A549 treated with AZD9567 at 1 μM for 4 hours (cell line): Measurements from ENCODE around the gene CUTA. TPM values are rescaled to one million over a fixed set of nuclear protein-coding genes. Genes with fewer than 3 reads are reported as not detected.

Experiments
- total RNA-seq: library from RNA; stranded (reverse); fragments of 200-300 nt; extraction: Qiagen RNA extraction; gene quantifications from 5 replicates; pipeline ENCODE4 v1.2.3, GENCODE V29; 2022; ENCODE audit not compliant: insufficient read depth

The CUTA gene
- 136 to 221 TPM (median 194 TPM) in 5 replicates for total RNA-seq

GRCh38 chr6:33417903-33418689 is at the start of gene CUTA:
Gene CUTA (minus strand): TSS chr6:33418107. CDS start chr6:33418000, 107 bp downstream.

DNA sequence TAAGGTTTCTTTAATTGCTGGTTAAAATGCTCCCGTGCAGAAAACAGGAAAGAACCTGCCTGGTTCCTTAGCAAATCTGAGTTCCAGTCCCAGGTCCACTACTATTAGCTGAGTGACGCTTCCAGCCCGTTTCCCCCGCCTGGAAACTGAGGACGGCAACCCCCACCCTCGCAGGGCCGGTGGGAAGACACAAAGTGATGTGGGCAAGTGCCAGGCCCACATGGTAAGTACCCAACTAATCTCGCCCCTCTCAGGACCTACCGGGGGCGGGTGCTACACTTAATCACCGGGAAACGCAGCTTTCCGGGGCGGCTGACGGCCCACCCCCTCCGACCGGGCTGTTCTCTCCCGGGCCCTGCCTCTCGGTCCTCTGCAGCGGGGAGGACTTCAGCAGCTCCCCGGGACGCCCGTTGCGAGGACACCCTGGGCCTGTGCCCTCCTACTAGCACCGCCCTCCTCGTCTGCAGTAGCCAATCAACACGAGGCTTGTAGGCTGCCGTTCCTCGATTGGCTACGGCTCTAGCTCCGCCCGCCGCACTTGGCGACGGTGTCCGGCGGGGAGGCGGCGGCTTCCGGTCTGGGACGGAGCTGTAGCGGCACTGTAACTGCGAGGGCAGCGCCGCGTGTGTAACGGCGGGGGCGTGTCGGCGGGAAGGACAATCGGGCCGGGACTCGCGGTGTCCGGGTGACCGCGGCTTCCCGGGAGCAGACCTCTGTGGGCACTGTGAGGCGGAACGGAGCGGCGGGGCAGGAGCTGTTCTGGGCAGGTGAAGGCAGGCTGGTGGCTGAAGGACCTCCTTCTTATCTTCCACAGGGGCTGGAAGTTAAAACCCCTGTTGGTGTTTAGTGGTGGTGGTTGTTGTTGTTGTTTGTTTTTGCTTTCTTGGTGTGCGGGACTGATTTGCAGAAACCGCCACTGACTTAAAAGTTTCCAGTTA is 36.4 kb upstream of the CUTA start, which contains the start of gene ZBTB9:
Gene ZBTB9, plus strand, starts transcription at position 568 of the 938 bp plus-strand sequence. CDS start 525 bp downstream, outside the sequence.

DNA sequence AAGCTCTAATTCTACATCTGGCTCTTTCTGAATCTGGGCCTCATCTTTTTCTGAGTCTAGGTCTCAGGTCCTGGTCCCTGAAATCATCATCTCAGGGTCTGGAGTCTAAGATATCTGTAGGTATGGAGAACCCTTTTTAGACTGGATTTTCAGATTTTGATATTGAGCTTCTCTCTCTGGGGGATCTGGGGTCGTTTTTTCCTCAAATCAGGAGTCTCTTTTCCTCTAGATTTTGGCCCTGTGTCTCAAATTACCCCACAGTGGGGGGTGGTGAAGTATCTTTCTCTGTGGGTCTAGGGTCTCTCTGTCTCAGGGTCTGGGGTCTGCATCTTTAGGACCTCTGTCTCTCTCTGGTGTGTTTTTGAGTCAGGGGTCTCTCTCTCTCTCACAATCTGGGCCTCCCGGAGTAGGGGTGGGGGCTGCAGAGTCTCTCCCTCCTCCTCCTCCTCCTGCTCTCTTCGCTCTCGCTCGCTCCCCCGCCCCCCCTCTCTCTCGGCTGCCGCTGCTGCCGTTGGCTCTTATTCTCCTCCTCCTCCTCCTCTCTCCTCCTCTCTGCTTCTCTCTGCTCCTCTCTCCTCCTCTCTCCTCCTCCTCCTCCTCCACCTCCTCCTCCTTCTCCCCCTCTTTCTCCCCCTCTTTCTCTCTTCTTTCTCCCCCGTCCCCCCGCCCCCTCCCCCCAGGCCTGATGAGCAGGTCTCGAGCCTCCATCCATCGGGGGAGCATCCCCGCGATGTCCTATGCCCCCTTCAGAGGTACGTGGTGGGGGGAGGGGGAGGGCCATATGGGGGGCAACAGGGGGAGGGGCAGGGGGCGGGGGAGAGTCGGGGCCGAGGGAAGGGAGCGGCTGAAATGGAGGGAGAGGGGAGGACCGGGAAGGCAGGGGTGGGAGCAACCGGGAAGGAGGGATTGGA is 1.9 kb upstream of the CUTA start, which contains the start of gene SYNGAP1:
Gene SYNGAP1, plus strand, starts transcription at position 486 of the 911 bp plus-strand sequence. Its CDS starts 200 bp downstream, at position 686.

DNA sequence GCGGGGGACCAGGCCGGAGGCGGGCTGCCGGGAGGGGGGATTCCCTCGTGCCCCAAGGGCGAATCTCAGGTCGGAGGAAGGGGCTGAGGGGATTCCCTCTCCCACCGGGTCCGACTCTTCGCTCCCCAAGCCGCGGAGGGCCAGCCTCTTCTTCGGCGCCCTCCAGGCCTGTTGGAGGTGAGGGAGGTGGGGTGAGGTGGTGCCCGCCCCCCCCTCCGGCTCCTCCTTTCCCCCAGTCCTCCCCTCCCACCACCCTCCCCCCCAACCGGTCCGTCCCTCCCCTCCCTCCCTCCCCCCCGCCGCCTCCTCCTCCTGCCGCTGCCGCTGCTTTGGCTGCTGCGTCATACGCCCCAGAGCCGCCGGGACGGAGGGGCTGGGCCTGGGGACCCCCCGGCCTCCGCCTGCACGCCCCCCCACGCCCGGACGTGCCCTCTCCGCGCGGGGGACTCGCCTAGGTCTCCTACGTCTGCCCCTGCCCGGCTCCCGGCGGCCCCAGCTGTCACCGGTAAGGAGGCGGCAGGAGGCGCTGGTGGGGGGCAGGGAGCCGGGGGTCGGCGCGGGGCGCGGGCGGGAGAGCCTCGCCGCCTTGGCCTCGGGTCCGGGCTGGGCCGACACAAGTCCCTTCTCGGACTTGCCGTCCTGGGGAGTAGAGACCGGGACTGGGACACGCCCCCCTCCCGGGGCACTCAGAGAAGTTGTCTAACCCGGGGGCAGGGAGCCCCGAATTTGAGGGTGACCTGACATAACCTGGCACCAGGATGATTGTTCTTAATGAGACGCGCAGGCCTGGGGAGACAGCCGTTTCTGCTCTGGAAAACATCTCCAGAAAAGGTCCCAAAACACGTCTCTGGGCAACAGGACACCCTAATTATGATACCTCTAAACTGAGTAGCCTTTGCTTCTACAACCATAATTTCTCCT is 6.9 kb downstream of the CUTA start, which contains the start of gene PHF1:
Gene PHF1, plus strand, starts transcription at position 304 of the 921 bp plus-strand sequence. CDS start 1,250 bp downstream, outside the sequence.

GRCh38 chr6:33391278-33391921 is 26.5 kb downstream of the CUTA start, which contains the start of gene KIFC1:
Gene KIFC1 (plus strand): TSS chr6:33391823. CDS start chr6:33391986, 163 bp downstream.

Other genes starting within 250 kb of the CUTA start
- 0.89 to 1.1 TPM (median 0.94 TPM) in 4 of 5 replicates, not detected in the other for gene COL11A2, start 225.6 kb downstream of the CUTA start, total RNA-seq
- 14.1 to 22.0 TPM (median 20.4 TPM) in 5 replicates for gene RXRB, start 217.4 kb downstream of the CUTA start, total RNA-seq
- gene SLC39A7, start 217.2 kb downstream of the CUTA start, total RNA-seq: 101 to 107 TPM (median 106 TPM) in 5 replicates
- gene HSD17B8, start 213.5 kb downstream of the CUTA start, total RNA-seq: 10.8 to 16.7 TPM (median 15.0 TPM) in 5 replicates
- gene RING1, start 209.6 kb downstream of the CUTA start, total RNA-seq: 15.2 to 26.0 TPM (median 25.6 TPM) in 5 replicates
- gene VPS52, start 146.2 kb downstream of the CUTA start, total RNA-seq: 15.0 to 20.1 TPM (median 16.3 TPM) in 5 replicates
- 1,729 to 2,702 TPM (median 2,628 TPM) in 5 replicates for gene RPS18, start 146.0 kb downstream of the CUTA start, total RNA-seq
- gene B3GALT4, start 141.0 kb downstream of the CUTA start, total RNA-seq: 0.46 to 0.59 TPM (median 0.54 TPM) in 4 of 5 replicates, not detected in the other
- gene WDR46, start 128.9 kb downstream of the CUTA start, total RNA-seq: 47.5 to 58.2 TPM (median 55.0 TPM) in 5 replicates
- 98.9 to 131 TPM (median 107 TPM) in 5 replicates for gene PFDN6, start 128.5 kb downstream of the CUTA start, total RNA-seq
- gene RGL2, start 119.2 kb downstream of the CUTA start, total RNA-seq: 11.4 to 13.9 TPM (median 11.8 TPM) in 5 replicates
- gene TAPBP, start 104.0 kb downstream of the CUTA start, total RNA-seq: 28.4 to 44.0 TPM (median 33.9 TPM) in 5 replicates
- 1.5 to 3.7 TPM (median 3.5 TPM) in 5 replicates for gene ZBTB22, start 100.4 kb downstream of the CUTA start, total RNA-seq
- gene DAXX, start 95.1 kb downstream of the CUTA start, total RNA-seq: 31.5 to 37.6 TPM (median 34.9 TPM) in 5 replicates
- 43.3 to 46.6 TPM (median 43.8 TPM) in 5 replicates for gene KIFC1, start 26.3 kb downstream of the CUTA start, total RNA-seq
- 13.7 to 17.4 TPM (median 16.2 TPM) in 5 replicates for gene PHF1, start 7.1 kb downstream of the CUTA start, total RNA-seq
- 3.1 to 5.6 TPM (median 4.3 TPM) in 5 replicates for gene SYNGAP1, start 2.0 kb upstream of the CUTA start, total RNA-seq
- gene ZBTB9, start 36.5 kb upstream of the CUTA start, total RNA-seq: 12.0 to 26.4 TPM (median 12.9 TPM) in 5 replicates
- gene BAK1, start 162.2 kb upstream of the CUTA start, total RNA-seq: 40.6 to 43.9 TPM (median 42.3 TPM) in 5 replicates
- gene ITPR3, start 203.2 kb upstream of the CUTA start, total RNA-seq: 31.5 to 47.5 TPM (median 43.1 TPM) in 5 replicates